Thoracic aorta (tissue), 2 donors: ENCODE results near the gene GPHN. TPM values are rescaled to one million over a fixed set of nuclear protein-coding genes. Genes with fewer than 3 reads are reported as not detected.

Source experiments
- ATAC-seq: fragments of 150-250 bp; one replicate; pipeline ENCODE4 v1.8.0; 2017; ENCODE audit warnings: low read depth; ENCODE audit not compliant: insufficient number of reproducible peaks, low FRiP score
- DNase-seq: peaks from one replicate; pipeline ENCODE4 v3.0.0-alpha.2; 2020; ENCODE audit warnings: low spot score
- H3K27ac ChIP-seq, 2 donors: fragments of 200-600 bp; sonication (generic); 1 replicate in 1 of 2; 2 replicates in 1 of 2; pipeline ENCODE4 v1.5.1; 2016; ENCODE audit warnings: mild to moderate bottlenecking in 2 of 2, moderate library complexity in 2 of 2
- H3K27me3 ChIP-seq: fragments of 200-600 bp; sonication (generic); replicated peaks from 2 replicates; pipeline ENCODE4 v1.6.0; 2016; ENCODE audit warnings: mild to moderate bottlenecking; ENCODE audit not compliant: insufficient read depth
- H3K36me3 ChIP-seq: fragments of 200-600 bp; sonication (generic); one replicate; pipeline ENCODE4 v1.5.1; 2016
- H3K4me1 ChIP-seq, 2 donors: fragments of 200-600 bp; sonication (generic); 1 replicate in 1 of 2; 2 replicates in 1 of 2; pipeline versions ENCODE4 v1.5.1 to v1.6.0; 2016; ENCODE audit warnings: low read depth in 2 of 2, mild to moderate bottlenecking in 1 of 2; ENCODE audit not compliant: control insufficient read depth in 1 of 2
- H3K4me3 ChIP-seq: fragments of 200-600 bp; sonication (generic); 2 replicates; pipeline ENCODE4 v1.5.1; 2016; ENCODE audit warnings: mild to moderate bottlenecking
- H3K9me3 ChIP-seq: fragments of 200-600 bp; sonication (generic); 2 replicates; pipeline ENCODE4 v1.5.1; 2016
- CTCF ChIP-seq: fragments of 200-600 bp; sonication (generic); IDR thresholded peaks from one replicate; pipeline ENCODE4 v1.5.1; 2019; ENCODE audit warnings: antibody characterized with exemption
- total RNA-seq, 2 donors: library from RNA; depleted of rRNA; stranded (reverse); fragments of >200 nt; gene quantifications; one replicate each; pipeline versions ENCODE4 v1.1.0 to v1.2.3, GENCODE V29; 2016

GPHN gene
- total RNA-seq, 2 donors from 2014 or later: 14.0 to 14.2 TPM

GRCh38 chr14:67172056-67172455, 664.1 kb downstream of the GPHN start:
- Histone ChIP-seq H3K4me1 (no peaks in the 10 kb centered on the region), H3K27ac (no peak overlapping the region), H3K36me3 (peaks cover 6% of the 10 kb centered on the region), H3K27me3 (no peaks in the 10 kb centered on the region), H3K4me3 (no peak overlapping the region), H3K9me3 (peaks cover 9% of the 10 kb centered on the region)
- ATAC-seq: no peak
- DNase-seq: no peak
- TF ChIP-seq CTCF: no peak

GRCh38 chr14:67172520-67172919, 664.6 kb downstream of the GPHN start:
- Histone ChIP-seq H3K27ac (no peak overlapping the region), H3K9me3 (peaks cover 9% of the 10 kb centered on the region), H3K27me3 (no peaks in the 10 kb centered on the region), H3K4me3 (no peak overlapping the region), H3K36me3 (peaks cover 6% of the 10 kb centered on the region), H3K4me1 (no peaks in the 10 kb centered on the region)
- no peak for TF ChIP-seq CTCF
- ATAC-seq (no peak), DNase-seq (no peak)

GRCh38 chr14:67173719-67174118, 665.8 kb downstream of the GPHN start:
- H3K4me3 ChIP-seq: no peak overlapping the region
- no peaks in the 10 kb centered on the region for H3K27me3 ChIP-seq
- H3K4me1 ChIP-seq: no peaks in the 10 kb centered on the region
- H3K36me3 ChIP-seq: peaks cover 6% of the 10 kb centered on the region
- no peak for ATAC-seq
- no peak for DNase-seq
- TF ChIP-seq CTCF: no peak
- no peak overlapping the region for H3K27ac ChIP-seq
- H3K9me3 ChIP-seq: peaks cover 16% of the 10 kb centered on the region

GRCh38 chr14:67186172-67186768, 678.3 kb downstream of the GPHN start:
- no peak for ATAC-seq

More at GRCh38 chr14:67186172-67186768, 678.3 kb downstream of the GPHN start:
- no peaks in the 10 kb centered on the region for H3K9me3 ChIP-seq
- peaks cover 0 to 5% of the 10 kb centered on the region in 2 donors for H3K4me1 ChIP-seq
- H3K27me3 ChIP-seq: no peaks in the 10 kb centered on the region
- DNase-seq: no peak
- no peaks in the 10 kb centered on the region for H3K36me3 ChIP-seq
- no peak overlapping the region for H3K4me3 ChIP-seq
- no peak for TF ChIP-seq CTCF
- H3K27ac ChIP-seq: no peak overlapping the region
